ENCODE measurements around the gene GAD1.

The GAD1 gene

DNA sequence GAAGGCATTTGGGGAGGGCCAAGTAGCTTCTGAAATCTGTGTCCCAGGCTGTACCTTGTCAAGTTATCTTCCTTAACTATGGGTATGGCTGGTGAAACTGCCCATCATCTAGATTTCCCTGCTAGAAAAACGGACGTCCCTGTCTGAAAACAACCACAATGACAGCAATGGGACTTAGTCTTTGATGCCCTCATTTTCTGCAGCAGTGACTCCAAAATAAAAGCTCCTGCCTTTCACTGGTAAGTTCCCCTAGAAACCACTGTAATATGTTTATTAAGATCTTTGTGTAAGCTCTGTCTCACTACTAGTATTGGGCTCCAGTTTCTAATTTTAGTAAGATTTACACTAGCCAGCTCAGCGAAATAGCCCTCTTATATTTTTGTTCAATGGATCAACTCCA, 65.2 kb downstream of the GAD1 start:
- no peak for TF ChIP-seq CTCF (IDR thresholded peaks at IDR 0.05; ENCODE audit: control extremely low read depth, extremely low read depth, low read depth, missing control alignments)
- CTCF ChIA-PET: interaction anchor here (1.0 to 6.9 kb wide), 4 partner anchors 9 to 647 kb away, joined by 3 to 80 read pairs (median 4); no protein-coding TSS in a partner anchor
- POLR2A ChIA-PET: no interaction called here
- DNase-seq (ENCODE audit: extremely low spot score): no peak

- no peak for DNase-seq (ENCODE audit: extremely low spot score)
- ChIA-PET CTCF (interaction anchor here (6.9 kb wide), 1 partner anchor 10 kb away, joined by 80 read pairs; no protein-coding TSS in a partner anchor), POLR2A (no interaction called here)
- no peak for TF ChIP-seq CTCF (IDR thresholded peaks at IDR 0.05; ENCODE audit: control extremely low read depth, extremely low read depth, low read depth, missing control alignments)
Observed at GRCh38 chr2:170882758-170883157, 66.1 kb downstream of the GAD1 start.

GRCh38 chr2:170883683-170884082, 67.0 kb downstream of the GAD1 start:
- POLR2A ChIA-PET: no interaction called here
- CTCF ChIA-PET: interaction anchor here (1.3 to 6.9 kb wide), 2 partner anchors 11 to 13 kb away, joined by 6 to 80 read pairs; no protein-coding TSS in a partner anchor
- TF ChIP-seq CTCF (IDR thresholded peaks at IDR 0.05; ENCODE audit: control extremely low read depth, extremely low read depth, low read depth, missing control alignments): no peak
- no peak for DNase-seq (ENCODE audit: extremely low spot score)

- POLR2A ChIA-PET: interaction anchor here (0.6 kb wide), 1 partner anchor 23 kb away, joined by 3 read pairs; no protein-coding TSS in a partner anchor
- DNase-seq (ENCODE audit: extremely low spot score): no peak
- TF ChIP-seq CTCF (IDR thresholded peaks at IDR 0.05; ENCODE audit: control extremely low read depth, extremely low read depth, low read depth, missing control alignments): no peak
- CTCF ChIA-PET: interaction anchor here (1.1 to 6.9 kb wide), 2 partner anchors 12 to 43 kb away, joined by 4 to 80 read pairs; partner anchors contain the start of gene GORASP2
Observed at GRCh38 chr2:170885130-170885791, 68.6 kb downstream of the GAD1 start.

DNA sequence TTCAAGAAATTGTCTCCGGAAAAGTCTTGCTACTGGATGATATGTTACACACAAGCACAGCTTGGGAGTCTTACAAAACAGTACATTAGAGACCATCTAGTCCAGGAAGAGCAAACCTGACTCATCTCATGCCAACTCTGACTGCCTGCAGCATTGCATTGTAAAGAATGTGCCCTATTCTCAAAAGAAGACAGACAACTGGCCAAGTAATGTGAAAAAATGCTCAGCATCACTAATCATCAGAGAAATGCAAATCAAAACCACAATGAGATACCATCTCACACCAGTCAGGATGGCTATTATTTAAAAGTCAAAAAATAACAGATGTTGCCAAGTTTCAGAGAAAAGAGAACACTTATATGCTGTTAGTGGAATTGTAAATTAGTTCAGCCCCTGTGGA, 69.7 kb downstream of the GAD1 start:
- ChIA-PET POLR2A (no interaction called here), CTCF (interaction anchor here (1.3 to 6.9 kb wide), 2 partner anchors 10 to 14 kb away, joined by 6 to 80 read pairs; no protein-coding TSS in a partner anchor)
- TF ChIP-seq CTCF (IDR thresholded peaks at IDR 0.05; ENCODE audit: control extremely low read depth, extremely low read depth, low read depth, missing control alignments): no peak
- DNase-seq (ENCODE audit: extremely low spot score): no peak

DNA sequence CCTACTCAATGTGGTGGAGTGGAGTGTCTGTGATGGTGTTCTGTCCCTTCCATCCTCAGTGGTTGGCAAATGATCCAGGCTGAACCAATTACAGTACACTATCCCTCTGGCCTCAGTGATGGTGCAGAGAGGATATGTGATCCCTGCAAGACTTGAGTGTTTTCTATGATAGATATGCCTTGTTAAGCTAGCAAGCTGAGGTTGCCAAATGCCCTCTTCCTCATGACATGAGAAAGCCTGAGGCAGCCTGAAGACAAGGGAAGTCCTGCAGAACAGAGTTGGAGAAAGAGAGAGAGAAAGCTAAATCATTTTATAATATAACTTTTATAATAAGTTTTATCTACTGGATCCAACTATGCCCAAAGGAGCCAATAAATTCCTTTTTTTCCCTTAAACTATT, 70.8 kb downstream of the GAD1 start:
- ChIA-PET CTCF (interaction anchor here (1.3 to 1.8 kb wide), 4 partner anchors 9 to 15 kb away, joined by 3 to 9 read pairs (median 5); no protein-coding TSS in a partner anchor), POLR2A (no interaction called here)
- no peak for DNase-seq (ENCODE audit: extremely low spot score)
- TF ChIP-seq CTCF (IDR thresholded peaks at IDR 0.05; ENCODE audit: control extremely low read depth, extremely low read depth, low read depth, missing control alignments): no peak

Data from GM10248 (cell line).